OCI-LY1 (cell line): ENCODE data around the gene RAB12.

Experiments used
- CTCF ChIP-seq: fragments of 200-600 bp; sonication (generic), shearing (Covaris generic); IDR thresholded peaks from 2 replicates; pipeline ENCODE4 v1.5.1; 2017; ENCODE audit warnings: mild to moderate bottlenecking, antibody characterized with exemption, low read length, moderate library complexity, mixed read lengths
- EZH2 ChIP-seq: fragments of 200-600 bp; sonication (generic), shearing (Covaris generic); IDR thresholded peaks from 2 replicates; pipeline ENCODE4 v1.8.0; 2017; ENCODE audit warnings: borderline replicate concordance, mixed run types, mild to moderate bottlenecking, antibody characterized with exemption, low read length, moderate library complexity, mixed read lengths

- TF ChIP-seq CTCF: no peak
- no peak for TF ChIP-seq EZH2
Measured at GRCh38 chr18:8675057-8675456, 65.8 kb downstream of the RAB12 start.
